Measurements from ENCODE around the gene MYBPC2. TPM values are rescaled to one million over a fixed set of nuclear protein-coding genes. Genes with fewer than 3 reads are reported as not detected.
A peak's percentile ranks its signal among the peaks of the same experiment; 100 is the strongest.
"Not testable (repeated sequence)": the region's sequence is repeated elsewhere in the genome, so short reads cannot be mapped to it uniquely, and the experiment has no call there.

The MYBPC2 gene
- total RNA-seq, 1 experiment from 2014 or later, result not detected

GRCh38 chr19:50466706-50467039, 34.0 kb downstream of the MYBPC2 start:
- BruUV-seq (replicated peaks), result no TSS peak
- Mint-ChIP-seq H3K4me1 (ENCODE audit: insufficient read depth, unreplicated experiment) (no peaks in the 10 kb centered on the region), H3K4me3 (ENCODE audit: unreplicated experiment) (no peak overlapping the region), H3K27ac (ENCODE audit: low read depth, unreplicated experiment) (no peak overlapping the region), H3K36me3 (ENCODE audit: insufficient read depth, unreplicated experiment) (no peaks in the 10 kb centered on the region), H3K27me3 (ENCODE audit: insufficient read depth, unreplicated experiment) (no peaks in the 10 kb centered on the region), H3K9me3 (ENCODE audit: unreplicated experiment) (no peaks in the 10 kb centered on the region)
- POLR2A ChIA-PET, result interaction anchor here (1.3 kb wide), 1 partner anchor 83 kb away, joined by 3 read pairs; the partner anchor contains the start of gene POLD1
- no peak for TF ChIP-seq CTCF (IDR thresholded peaks at IDR 0.05; ENCODE audit: unreplicated experiment)
- CTCF ChIA-PET, result interaction anchor here (0.6 to 1.8 kb wide), 5 partner anchors 63 to 518 kb away, joined by 3 to 6 read pairs (median 3); no protein-coding TSS in a partner anchor
- no peak for DNase-seq (ENCODE audit: unreplicated experiment)
- intact Hi-C loops (cut with micrococcal nuclease), result no loop called here

GRCh38 chr19:50467566-50467965, 34.9 kb downstream of the MYBPC2 start:
- intact Hi-C loops (cut with micrococcal nuclease), result no loop called here
- H3K27ac Mint-ChIP-seq (ENCODE audit: low read depth, unreplicated experiment), result no peak overlapping the region

GRCh38 chr19:50468818-50469217, 36.1 kb downstream of the MYBPC2 start:
- no peak for DNase-seq (ENCODE audit: unreplicated experiment)
- ChIA-PET POLR2A (no interaction called here), CTCF (no interaction called here)
- intact Hi-C loops (cut with micrococcal nuclease), result no loop called here
- TF ChIP-seq CTCF (IDR thresholded peaks at IDR 0.05; ENCODE audit: unreplicated experiment), result no peak
- H3K4me1 Mint-ChIP-seq (ENCODE audit: insufficient read depth, unreplicated experiment), result no peaks in the 10 kb centered on the region
- no peaks in the 10 kb centered on the region for H3K9me3 Mint-ChIP-seq (ENCODE audit: unreplicated experiment)
- H3K36me3 Mint-ChIP-seq (ENCODE audit: insufficient read depth, unreplicated experiment), result no peaks in the 10 kb centered on the region
- no peaks in the 10 kb centered on the region for H3K27me3 Mint-ChIP-seq (ENCODE audit: insufficient read depth, unreplicated experiment)
- no peak overlapping the region for H3K4me3 Mint-ChIP-seq (ENCODE audit: unreplicated experiment)
- BruUV-seq (replicated peaks), result no TSS peak
- peak overlapping the region; percentile 10 for H3K27ac Mint-ChIP-seq (ENCODE audit: low read depth, unreplicated experiment)

More at GRCh38 chr19:50467566-50467965, 34.9 kb downstream of the MYBPC2 start:
- Mint-ChIP-seq H3K4me3 (ENCODE audit: unreplicated experiment) (no peak overlapping the region), H3K4me1 (ENCODE audit: insufficient read depth, unreplicated experiment) (no peaks in the 10 kb centered on the region), H3K27me3 (ENCODE audit: insufficient read depth, unreplicated experiment) (no peaks in the 10 kb centered on the region), H3K36me3 (ENCODE audit: insufficient read depth, unreplicated experiment) (no peaks in the 10 kb centered on the region), H3K9me3 (ENCODE audit: unreplicated experiment) (no peaks in the 10 kb centered on the region)
- ChIA-PET CTCF (no interaction called here), POLR2A (interaction anchor here (1.3 kb wide), 1 partner anchor 84 kb away, joined by 3 read pairs; the partner anchor contains the start of gene POLD1)
- BruUV-seq (replicated peaks), result no TSS peak
- no peak for DNase-seq (ENCODE audit: unreplicated experiment)
- TF ChIP-seq CTCF (IDR thresholded peaks at IDR 0.05; ENCODE audit: unreplicated experiment), result no peak

- DNase-seq (ENCODE audit: unreplicated experiment); H3K4me3 Mint-ChIP-seq (ENCODE audit: unreplicated experiment); intact Hi-C loops (cut with micrococcal nuclease); H3K27ac Mint-ChIP-seq (ENCODE audit: low read depth, unreplicated experiment); BruUV-seq (replicated peaks); H3K27me3 Mint-ChIP-seq (ENCODE audit: insufficient read depth, unreplicated experiment); H3K9me3 Mint-ChIP-seq (ENCODE audit: unreplicated experiment): not testable (repeated sequence)
- H3K4me1 Mint-ChIP-seq (ENCODE audit: insufficient read depth, unreplicated experiment), result peaks cover 13% of the 10 kb centered on the region
- peaks cover 16% of the 10 kb centered on the region for H3K36me3 Mint-ChIP-seq (ENCODE audit: insufficient read depth, unreplicated experiment)
- ChIA-PET CTCF (interaction anchor here (0.7 kb wide), 1 partner anchor 158 kb away, joined by 4 read pairs; no protein-coding TSS in a partner anchor), POLR2A (interaction anchor here (1.5 kb wide), 1 partner anchor 89 kb away, joined by 4 read pairs; the partner anchor contains the start of gene POLD1)
These were observed 40.6 kb downstream of the MYBPC2 start for GRCh38 chr19:50473336-50473735.

Data from MCF 10A (cell line).